Esophagus (tissue), 2 donors: ENCODE results near the gene RHBDF2. TPM values are rescaled to one million over a fixed set of nuclear protein-coding genes. Genes with fewer than 3 reads are reported as not detected.
"Not testable (repeated sequence)": the region's sequence is repeated elsewhere in the genome, so short reads cannot be mapped to it uniquely, and the experiment has no call there.

Experiments
- H3K27ac ChIP-seq, 2 donors: one replicate each; pipeline ENCODE4 v1.5.1; 2013; ENCODE audit warnings: low read depth in 2 of 2, mild to moderate bottlenecking in 2 of 2, inconsistent platforms in 1 of 2, low read length in 1 of 2, moderate library complexity in 1 of 2
- H3K27me3 ChIP-seq, 2 donors: one replicate each; pipeline ENCODE4 v1.6.1; 2013; ENCODE audit warnings: low read length in 2 of 2, control low read depth in 1 of 2, mild to moderate bottlenecking in 1 of 2; ENCODE audit not compliant: insufficient read depth in 2 of 2, control insufficient read depth in 1 of 2
- H3K36me3 ChIP-seq, 2 donors: one replicate each; pipeline ENCODE4 v1.6.1; 2013; ENCODE audit warnings: low read length in 1 of 2; ENCODE audit not compliant: control insufficient read depth in 2 of 2, insufficient read depth in 2 of 2
- H3K4me1 ChIP-seq, 2 donors: one replicate each; pipeline ENCODE4 v1.6.1; 2013; ENCODE audit warnings: low read length in 1 of 2; ENCODE audit not compliant: control insufficient read depth in 2 of 2, insufficient read depth in 2 of 2
- H3K4me3 ChIP-seq, 2 donors: one replicate each; pipeline ENCODE4 v1.5.1; 2013; ENCODE audit warnings: low read length in 2 of 2, mild to moderate bottlenecking in 2 of 2, low read depth in 1 of 2, moderate library complexity in 1 of 2
- H3K9me3 ChIP-seq, 2 donors: one replicate each; pipeline ENCODE4 v1.6.1; 2013; ENCODE audit warnings: mild to moderate bottlenecking in 2 of 2, low read depth in 1 of 2, low read length in 1 of 2, moderate library complexity in 1 of 2; ENCODE audit not compliant: control insufficient read depth in 2 of 2, insufficient read depth in 1 of 2
- WGBS, 2 donors: extraction: QIAGEN DNeasy Blood & Tissue Kit; methylation state at CpG; one replicate each; pipeline ENCODE4 v1.1.7; 2013; 5-methylcytosine and 5-hydroxymethylcytosine counted together
- polyA plus RNA-seq, 2 donors: library from polyadenylated mRNA; stranded (reverse); fragments of 200-250 nt; gene quantifications; one replicate each; pipeline ENCODE4 v1.2.3, GENCODE V29; 2013
- donor health status: healthy with polysubstance abuse.
- donor health status: Bipolar disorder and iron deficiency.

The RHBDF2 gene
- polyA plus RNA-seq, 2 donors: 19.4 to 27.3 TPM

DNA sequence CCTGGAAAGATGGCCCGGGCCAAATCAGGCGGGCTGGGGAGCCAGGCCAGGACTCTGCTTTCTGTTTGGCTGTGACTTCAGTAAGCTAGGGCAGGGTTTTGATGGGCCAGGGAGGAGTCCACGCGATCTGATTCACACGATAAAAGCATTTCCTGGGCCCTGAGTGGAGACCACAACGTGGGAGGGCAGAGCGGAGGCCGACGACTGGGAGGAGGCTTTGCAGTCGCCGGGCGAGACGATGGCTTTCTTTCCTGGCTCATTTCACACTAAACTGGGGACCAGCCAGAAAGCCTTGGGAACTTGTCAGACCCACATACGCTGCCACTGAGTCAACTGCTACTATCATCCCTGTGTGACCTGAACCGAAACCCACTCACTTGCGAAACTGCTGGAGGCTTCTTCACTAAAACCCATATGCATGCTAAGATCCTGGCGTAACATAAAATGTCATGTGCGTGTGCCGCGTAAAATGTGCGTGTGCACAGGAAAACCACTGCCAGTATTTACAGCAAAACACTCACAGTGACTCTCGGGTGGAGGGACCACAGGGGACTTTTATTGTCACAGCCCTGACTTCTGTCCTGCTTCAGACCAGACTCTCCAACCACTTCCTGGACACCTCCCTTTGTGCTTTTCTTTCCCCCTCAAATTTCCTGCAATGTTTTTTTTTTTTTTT, 14.2 kb upstream of the RHBDF2 start:
- no peaks in the 10 kb centered on the region for H3K27me3 ChIP-seq
- H3K4me1 ChIP-seq: no peaks in the 10 kb centered on the region
- 21 to 44% methylated on average over 22 of the region's 22 CpGs for WGBS, 2 donors
- H3K36me3 ChIP-seq: no peaks in the 10 kb centered on the region
- H3K27ac ChIP-seq: peak overlapping the region; percentile 71 to 88
- peak overlapping the region in 1 of 2 donors; percentile 22 for H3K4me3 ChIP-seq
- H3K9me3 ChIP-seq: no peaks in the 10 kb centered on the region

DNA sequence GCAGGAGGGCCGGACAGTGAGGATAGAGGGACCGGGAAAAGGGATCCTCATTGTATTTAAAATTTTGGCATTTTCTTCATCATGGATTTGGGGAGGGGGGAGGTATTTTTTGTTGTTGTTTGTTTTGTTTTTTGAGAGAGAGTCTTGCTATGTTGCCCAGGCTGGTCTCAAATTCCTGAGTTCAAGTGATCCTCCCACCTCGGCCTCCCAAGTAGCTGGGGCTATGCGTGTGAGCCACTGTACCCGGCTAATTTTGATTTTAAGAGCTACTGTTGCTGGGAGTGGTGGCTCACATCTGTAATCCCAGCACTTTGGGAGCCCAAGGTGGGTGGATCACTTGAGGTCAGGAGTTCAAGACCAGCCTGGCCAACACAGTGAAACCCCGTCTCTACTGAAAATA, 13.1 kb upstream of the RHBDF2 start:
- not testable (repeated sequence) for H3K27ac ChIP-seq, H3K9me3 ChIP-seq, H3K4me1 ChIP-seq, H3K4me3 ChIP-seq, H3K36me3 ChIP-seq, H3K27me3 ChIP-seq
- 96 to 99% methylated on average over 6 of the region's 6 CpGs for WGBS, 2 donors

DNA sequence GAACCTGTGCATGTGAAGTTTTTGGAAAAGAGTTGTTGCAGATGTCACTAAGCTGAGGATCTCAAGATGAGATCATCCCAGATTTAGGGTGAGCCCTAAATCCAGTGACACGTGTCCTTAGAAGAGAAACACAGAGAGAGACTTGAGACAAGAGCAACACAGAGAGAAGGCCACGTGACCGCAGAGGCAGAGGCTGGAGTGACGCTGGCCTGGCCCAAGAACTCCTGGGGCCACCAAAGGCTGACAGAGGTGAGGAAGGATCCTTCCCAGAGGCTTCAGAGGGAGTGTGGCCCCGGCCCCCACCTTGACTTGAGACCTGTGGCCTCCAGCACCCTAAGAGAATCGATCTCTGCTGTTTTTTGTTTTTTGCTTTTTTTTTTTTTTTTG, 12.1 kb upstream of the RHBDF2 start:
- Histone ChIP-seq H3K36me3 (no peaks in the 10 kb centered on the region), H3K27me3 (no peaks in the 10 kb centered on the region), H3K4me1 (no peaks in the 10 kb centered on the region), H3K27ac (no peak overlapping the region), H3K4me3 (no peak overlapping the region), H3K9me3 (no peaks in the 10 kb centered on the region)
- 74% methylated on average over 6 of the region's 6 CpGs for WGBS, 2 donors

DNA sequence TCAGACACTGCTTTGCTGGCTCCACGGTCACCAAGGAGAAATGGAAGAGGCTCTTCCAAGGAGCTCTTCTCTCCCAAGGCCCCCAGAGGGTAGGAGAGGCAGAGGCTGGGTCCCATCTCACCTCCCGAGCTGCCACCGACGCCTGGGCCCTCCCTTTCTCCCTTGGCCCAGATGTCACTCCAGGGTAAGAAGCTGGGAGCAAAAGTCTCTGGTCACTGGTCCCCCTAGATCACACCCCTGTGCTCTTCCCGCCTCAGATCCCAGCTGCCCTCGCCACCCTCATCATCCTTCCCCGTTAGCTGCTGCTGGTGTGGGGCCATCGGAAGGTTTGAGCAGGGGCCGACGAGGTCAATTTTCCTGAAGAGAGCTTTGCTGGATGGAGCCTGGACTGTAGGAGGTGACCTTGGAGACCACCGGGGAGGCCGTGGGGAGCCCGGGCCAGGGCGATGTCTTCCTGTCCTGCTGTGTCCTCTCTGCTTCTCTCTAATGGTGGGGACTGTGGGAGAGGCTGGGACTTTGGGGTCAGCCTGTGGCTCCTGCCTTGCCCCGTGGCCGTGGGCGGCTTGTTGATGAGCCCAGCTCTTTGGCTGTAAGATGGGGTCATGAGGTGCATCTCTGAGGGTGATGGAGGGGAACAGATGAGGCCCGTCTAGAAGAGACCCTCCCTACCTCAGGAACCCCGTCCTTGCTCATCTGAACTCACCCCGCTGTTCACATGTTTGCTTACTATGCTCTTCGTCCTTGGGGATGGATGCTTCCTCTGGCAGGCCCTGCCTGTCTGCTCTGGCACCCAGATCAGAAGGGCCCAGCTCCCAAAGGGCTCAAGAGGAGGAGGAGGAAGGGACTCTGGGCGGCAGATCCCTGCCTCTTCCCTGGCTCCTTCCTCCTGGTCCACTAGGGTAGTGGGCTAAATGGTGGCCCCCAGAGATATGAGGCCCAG, 11.4 kb upstream of the RHBDF2 start:
- Histone ChIP-seq H3K27me3 (no peaks in the 10 kb centered on the region), H3K27ac (no peak overlapping the region), H3K9me3 (no peaks in the 10 kb centered on the region), H3K36me3 (no peaks in the 10 kb centered on the region), H3K4me1 (no peaks in the 10 kb centered on the region), H3K4me3 (no peak overlapping the region)
- 80 to 87% methylated on average over 20 to 22 of the region's 22 CpGs for WGBS, 2 donors

DNA sequence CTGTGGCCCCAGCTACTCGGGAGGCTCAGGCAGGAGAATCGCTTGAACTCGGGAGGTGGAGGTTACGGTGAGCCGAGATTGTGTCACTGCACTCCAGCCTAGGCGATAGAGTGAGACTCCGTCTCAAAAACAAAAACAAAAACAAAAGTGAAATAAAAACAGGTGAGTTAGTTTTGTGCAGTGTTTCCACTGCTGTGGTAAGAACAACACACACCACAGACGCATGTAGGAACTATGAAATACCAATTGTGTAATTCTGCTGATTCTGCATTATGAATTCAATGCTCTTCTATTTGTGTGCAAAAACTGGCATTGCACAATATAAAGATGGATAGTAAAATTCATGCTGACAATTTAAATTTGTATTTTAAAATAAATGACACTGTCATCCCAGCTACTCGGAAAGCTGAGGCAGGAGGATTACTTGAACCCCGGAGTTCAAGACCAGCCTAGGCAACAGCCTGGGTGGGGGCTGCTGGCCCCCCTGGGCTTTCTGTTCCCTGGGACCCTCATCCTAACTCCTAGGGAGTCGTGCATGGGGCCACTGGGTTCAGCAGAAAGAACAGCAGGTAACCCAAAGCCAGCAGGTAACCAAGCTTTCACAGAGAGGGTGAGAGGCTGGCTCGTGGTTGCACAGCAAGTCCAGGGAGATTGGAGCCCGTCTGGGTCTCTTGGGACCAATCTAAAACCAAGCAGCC, 10.6 kb upstream of the RHBDF2 start:
- Histone ChIP-seq H3K4me1 (no peaks in the 10 kb centered on the region), H3K4me3 (no peak overlapping the region), H3K36me3 (no peaks in the 10 kb centered on the region), H3K27me3 (no peaks in the 10 kb centered on the region), H3K9me3 (no peaks in the 10 kb centered on the region), H3K27ac (no peak overlapping the region)
- 75 to 77% methylated on average over 13 of the region's 13 CpGs for WGBS, 2 donors

DNA sequence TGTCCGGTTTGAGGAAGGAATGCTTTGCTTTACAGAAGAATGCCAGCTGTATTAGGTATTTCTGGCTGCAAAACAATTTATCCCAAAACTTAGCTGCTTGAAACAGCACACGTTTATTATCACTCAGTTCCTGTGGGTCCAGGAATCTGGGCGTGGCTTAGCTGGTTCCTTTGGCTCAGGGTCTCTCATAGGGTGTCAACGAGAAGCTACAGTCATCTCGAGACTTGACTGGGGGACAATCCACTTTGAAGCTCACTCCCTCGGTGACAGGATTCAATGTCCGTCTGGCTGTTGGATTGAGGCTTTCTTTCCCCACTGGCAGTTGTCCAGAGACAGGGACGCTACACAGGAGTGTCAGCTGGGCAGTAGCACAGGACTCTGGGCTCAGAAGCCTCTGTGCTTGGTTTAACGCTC, 9.6 kb upstream of the RHBDF2 start:
- Histone ChIP-seq H3K9me3 (no peaks in the 10 kb centered on the region), H3K4me1 (peaks cover 0 to 3% of the 10 kb centered on the region in 2 donors), H3K27me3 (no peaks in the 10 kb centered on the region), H3K4me3 (no peak overlapping the region), H3K36me3 (no peaks in the 10 kb centered on the region), H3K27ac (no peak overlapping the region)
- WGBS, 2 donors: 32 to 33% methylated on average over 9 of the region's 9 CpGs

DNA sequence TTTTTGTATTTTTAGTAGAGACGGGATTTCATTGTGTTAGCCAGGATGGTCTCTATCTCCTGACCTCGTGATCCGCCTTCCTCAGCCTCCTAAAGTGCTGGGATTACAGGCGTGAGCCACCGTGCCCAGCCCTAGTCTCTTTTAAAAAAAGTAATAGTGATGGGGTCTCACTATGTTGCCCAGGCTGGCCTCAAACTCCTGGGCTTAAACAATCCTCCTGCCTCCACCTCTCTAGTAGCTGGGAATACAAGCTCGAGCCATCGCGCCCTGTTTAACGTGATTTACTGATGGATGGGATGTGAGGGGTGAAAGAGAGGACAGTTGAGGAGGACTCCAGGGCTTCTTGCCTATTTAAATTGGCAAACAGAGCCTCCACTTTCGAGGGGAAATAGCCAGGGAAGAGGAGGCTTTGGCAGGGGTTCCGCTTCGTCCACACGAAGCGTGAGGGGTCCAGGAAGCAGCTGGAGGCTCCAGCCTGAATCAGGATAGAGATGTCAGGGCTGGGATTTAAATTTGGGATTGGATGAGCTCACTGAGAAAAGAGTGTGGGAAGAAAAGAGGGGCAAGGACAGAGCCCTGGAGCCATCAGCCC, 7.3 kb upstream of the RHBDF2 start:
- not testable (repeated sequence) for H3K36me3 ChIP-seq, H3K9me3 ChIP-seq, H3K27ac ChIP-seq, H3K4me1 ChIP-seq, H3K4me3 ChIP-seq, H3K27me3 ChIP-seq
- WGBS, 2 donors: 69 to 72% methylated on average over 14 of the region's 14 CpGs

DNA sequence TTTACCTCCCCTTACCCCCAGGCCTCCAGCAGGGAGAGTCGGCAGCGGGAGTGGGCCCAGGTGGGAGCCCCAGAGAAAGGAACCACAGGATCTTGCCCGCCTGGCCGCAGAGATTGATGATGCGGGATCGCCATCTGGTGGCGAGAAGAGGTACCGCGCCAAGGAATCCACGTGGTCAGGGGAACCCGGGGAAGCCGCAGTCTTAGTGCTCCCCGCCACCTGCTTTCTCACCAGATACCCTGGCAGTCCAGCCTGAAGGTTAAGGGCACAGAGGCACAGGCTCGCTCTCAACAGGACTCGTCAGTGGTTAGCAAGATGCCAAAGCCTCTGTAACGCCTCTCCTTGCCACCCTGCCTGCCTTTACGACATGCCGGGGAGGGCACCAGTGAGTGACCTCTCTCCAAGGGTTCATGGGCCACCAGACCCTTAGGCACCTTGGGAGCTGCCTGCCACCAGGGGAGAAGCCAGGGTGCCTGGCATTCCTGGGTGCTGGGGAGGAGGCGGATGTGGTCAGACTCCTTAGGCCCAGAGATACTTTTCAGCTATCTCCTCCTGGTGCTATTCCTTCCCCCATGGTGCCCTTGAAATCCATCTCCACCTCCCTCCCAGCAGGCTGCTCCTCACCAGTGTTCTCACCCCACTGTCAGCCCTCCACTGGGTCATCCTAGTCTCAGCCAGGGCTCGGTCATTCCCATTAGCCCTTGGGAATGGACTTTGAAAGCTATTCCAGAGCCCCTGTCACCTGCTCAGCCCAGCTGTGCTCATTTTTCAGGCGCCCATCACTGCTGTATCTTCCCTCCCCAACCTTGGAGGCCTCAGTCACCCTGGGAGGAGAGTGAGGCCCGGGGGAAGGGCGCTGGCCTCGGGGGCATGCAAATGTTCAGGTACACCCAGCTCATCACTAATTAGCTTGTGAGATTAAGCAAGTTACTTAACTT, 5.5 kb upstream of the RHBDF2 start:
- WGBS, 2 donors: 24 to 29% methylated on average over 24 of the region's 24 CpGs
- H3K36me3 ChIP-seq: no peaks in the 10 kb centered on the region
- no peak overlapping the region for H3K4me3 ChIP-seq
- peaks cover 0 to 8% of the 10 kb centered on the region in 2 donors for H3K4me1 ChIP-seq
- H3K27ac ChIP-seq: no peak overlapping the region
- H3K9me3 ChIP-seq: no peaks in the 10 kb centered on the region
- H3K27me3 ChIP-seq: no peaks in the 10 kb centered on the region
